Measurements from ENCODE around the gene DCTN1. TPM values are rescaled to one million over a fixed set of nuclear protein-coding genes. Genes with fewer than 3 reads are reported as not detected.

The DCTN1 gene
- total RNA-seq, 1 donor from 2014 or later = 165 TPM

GRCh38 chr2:74361327-74361726, 18.8 kb downstream of the DCTN1 start:
- DNase-seq (ENCODE audit: extremely low spot score, unreplicated experiment) = no peak
- Mint-ChIP-seq H3K27ac (no peak overlapping the region), H3K27me3 (no peaks in the 10 kb centered on the region), H3K4me3 (no peak overlapping the region), H3K36me3 (peaks cover 59% of the 10 kb centered on the region), H3K9me3 (no peaks in the 10 kb centered on the region), H3K4me1 (ENCODE audit: unreplicated experiment) (no peaks in the 10 kb centered on the region)
- TF ChIP-seq, protein P1, sequence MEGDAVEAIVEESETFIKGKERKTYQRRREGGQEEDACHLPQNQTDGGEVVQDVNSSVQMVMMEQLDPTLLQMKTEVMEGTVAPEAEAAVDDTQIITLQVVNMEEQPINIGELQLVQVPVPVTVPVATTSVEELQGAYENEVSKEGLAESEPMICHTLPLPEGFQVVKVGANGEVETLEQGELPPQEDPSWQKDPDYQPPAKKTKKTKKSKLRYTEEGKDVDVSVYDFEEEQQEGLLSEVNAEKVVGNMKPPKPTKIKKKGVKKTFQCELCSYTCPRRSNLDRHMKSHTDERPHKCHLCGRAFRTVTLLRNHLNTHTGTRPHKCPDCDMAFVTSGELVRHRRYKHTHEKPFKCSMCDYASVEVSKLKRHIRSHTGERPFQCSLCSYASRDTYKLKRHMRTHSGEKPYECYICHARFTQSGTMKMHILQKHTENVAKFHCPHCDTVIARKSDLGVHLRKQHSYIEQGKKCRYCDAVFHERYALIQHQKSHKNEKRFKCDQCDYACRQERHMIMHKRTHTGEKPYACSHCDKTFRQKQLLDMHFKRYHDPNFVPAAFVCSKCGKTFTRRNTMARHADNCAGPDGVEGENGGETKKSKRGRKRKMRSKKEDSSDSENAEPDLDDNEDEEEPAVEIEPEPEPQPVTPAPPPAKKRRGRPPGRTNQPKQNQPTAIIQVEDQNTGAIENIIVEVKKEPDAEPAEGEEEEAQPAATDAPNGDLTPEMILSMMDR (conservative IDR thresholded peaks at IDR 0.05) = no peak

GRCh38 chr2:74357627-74358026, 22.5 kb downstream of the DCTN1 start:
- H3K27ac Mint-ChIP-seq = peak overlapping the region; percentile 54

GRCh38 chr2:74349889-74350288, 30.2 kb downstream of the DCTN1 start:
- peaks cover 6% of the 10 kb centered on the region for H3K36me3 Mint-ChIP-seq
- H3K9me3 Mint-ChIP-seq = no peaks in the 10 kb centered on the region
- H3K4me3 Mint-ChIP-seq = no peak overlapping the region
- H3K27ac Mint-ChIP-seq = no peak overlapping the region
- TF ChIP-seq, protein P1 (conservative IDR thresholded peaks at IDR 0.05) = no peak
- no peaks in the 10 kb centered on the region for H3K4me1 Mint-ChIP-seq (ENCODE audit: unreplicated experiment)
- H3K27me3 Mint-ChIP-seq = no peaks in the 10 kb centered on the region
- no peak for DNase-seq (ENCODE audit: extremely low spot score, unreplicated experiment)

More at GRCh38 chr2:74357627-74358026, 22.5 kb downstream of the DCTN1 start:
- Mint-ChIP-seq H3K4me3 (no peak overlapping the region), H3K36me3 (peaks cover 51% of the 10 kb centered on the region), H3K9me3 (no peaks in the 10 kb centered on the region), H3K4me1 (ENCODE audit: unreplicated experiment) (no peaks in the 10 kb centered on the region), H3K27me3 (no peaks in the 10 kb centered on the region)
- TF ChIP-seq, protein P1 (conservative IDR thresholded peaks at IDR 0.05) = no peak
- no peak for DNase-seq (ENCODE audit: extremely low spot score, unreplicated experiment)

DNA sequence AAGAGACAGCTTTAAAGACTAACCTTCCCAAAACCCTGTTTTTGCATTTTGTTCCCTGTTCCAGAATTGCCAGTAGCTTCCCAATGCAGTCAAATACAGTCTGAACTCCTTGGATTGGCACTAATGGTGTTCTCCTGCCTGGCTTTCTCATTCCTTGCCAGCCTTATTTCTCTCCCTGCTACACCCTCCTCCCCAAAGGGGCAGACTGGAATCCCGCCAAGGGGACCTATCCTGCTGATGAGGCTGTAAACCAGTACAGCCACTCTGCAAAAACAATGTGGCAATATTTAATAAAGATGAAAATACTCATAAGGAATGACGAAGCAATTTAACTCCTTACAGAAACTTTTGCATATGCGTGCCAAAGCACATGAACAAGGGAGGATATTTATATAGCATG, 32.4 kb downstream of the DCTN1 start:
- DNase-seq (ENCODE audit: extremely low spot score, unreplicated experiment) = no peak
- H3K4me3 Mint-ChIP-seq = no peak overlapping the region
- H3K27me3 Mint-ChIP-seq = no peaks in the 10 kb centered on the region
- no peaks in the 10 kb centered on the region for H3K9me3 Mint-ChIP-seq
- no peaks in the 10 kb centered on the region for H3K4me1 Mint-ChIP-seq (ENCODE audit: unreplicated experiment)
- no peaks in the 10 kb centered on the region for H3K36me3 Mint-ChIP-seq
- H3K27ac Mint-ChIP-seq = no peak overlapping the region
- TF ChIP-seq, protein P1 (conservative IDR thresholded peaks at IDR 0.05) = no peak

GRCh38 chr2:74347303-74347702, 32.8 kb downstream of the DCTN1 start:
- no peaks in the 10 kb centered on the region for H3K27me3 Mint-ChIP-seq
- no peak overlapping the region for H3K27ac Mint-ChIP-seq
- no peaks in the 10 kb centered on the region for H3K9me3 Mint-ChIP-seq
- no peaks in the 10 kb centered on the region for H3K36me3 Mint-ChIP-seq
- DNase-seq (ENCODE audit: extremely low spot score, unreplicated experiment) = no peak
- H3K4me3 Mint-ChIP-seq = no peak overlapping the region
- TF ChIP-seq, protein P1 (conservative IDR thresholded peaks at IDR 0.05) = no peak
- H3K4me1 Mint-ChIP-seq (ENCODE audit: unreplicated experiment) = no peaks in the 10 kb centered on the region
